ENCODE data around the gene TNFAIP8L2.
A peak's percentile ranks its signal among the peaks of the same experiment; 100 is the strongest.

The TNFAIP8L2 gene

GRCh38 chr1:151128800-151129199 is 27.6 kb upstream of the TNFAIP8L2 start:
- Histone ChIP-seq H3K4me1 (ENCODE audit: insufficient read depth, poor library complexity, severe bottlenecking) (no peaks in the 10 kb centered on the region), H3K4me3 (ENCODE audit: severe bottlenecking) (no peak overlapping the region), H3K9me3 (ENCODE audit: severe bottlenecking) (no peaks in the 10 kb centered on the region), H3K36me3 (ENCODE audit: low read depth) (no peaks in the 10 kb centered on the region), H3K27ac (ENCODE audit: poor library complexity, severe bottlenecking) (no peak overlapping the region), H3K27me3 (ENCODE audit: insufficient read depth, poor library complexity, severe bottlenecking) (no peaks in the 10 kb centered on the region)
- no peak for ATAC-seq (ENCODE audit: low read depth)
- no peak for DNase-seq (ENCODE audit: low spot score)
- TF ChIP-seq CTCF (IDR thresholded peaks at IDR 0.05; ENCODE audit: poor library complexity, severe bottlenecking) = no peak

DNA sequence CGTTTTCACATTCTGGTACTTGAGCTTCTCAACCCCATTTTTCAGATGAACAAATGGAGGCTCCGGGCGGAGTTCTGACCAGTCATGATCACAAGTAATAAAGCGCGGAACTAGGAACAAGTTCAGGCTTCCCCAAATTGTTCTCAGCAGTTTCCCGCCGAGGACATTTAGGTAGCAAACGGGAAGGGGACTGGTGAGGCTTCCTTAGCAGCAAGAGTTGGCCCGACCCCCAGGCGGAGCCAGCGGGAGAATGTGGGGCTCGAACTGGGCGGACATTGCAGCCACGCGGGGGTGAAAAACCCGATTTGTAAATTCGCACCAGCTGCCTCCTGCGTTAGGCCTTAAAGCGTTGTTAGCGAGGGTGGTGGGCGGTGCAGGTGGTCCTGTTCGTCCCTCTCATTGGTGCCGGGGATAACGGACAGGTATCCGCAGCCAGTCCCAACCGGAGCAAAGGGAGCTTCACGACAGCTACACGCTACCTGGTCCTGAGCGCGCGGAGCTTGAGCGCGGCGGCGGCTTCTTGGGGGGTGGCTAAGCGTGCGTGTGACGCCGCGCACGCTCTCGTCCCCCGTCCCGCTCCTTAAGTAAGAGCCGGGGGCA is 25.4 kb upstream of the TNFAIP8L2 start:
- Histone ChIP-seq H3K36me3 (ENCODE audit: low read depth) (no peaks in the 10 kb centered on the region), H3K27me3 (ENCODE audit: insufficient read depth, poor library complexity, severe bottlenecking) (no peaks in the 10 kb centered on the region), H3K9me3 (ENCODE audit: severe bottlenecking) (no peaks in the 10 kb centered on the region), H3K27ac (ENCODE audit: poor library complexity, severe bottlenecking) (no peak overlapping the region), H3K4me1 (ENCODE audit: insufficient read depth, poor library complexity, severe bottlenecking) (no peaks in the 10 kb centered on the region), H3K4me3 (ENCODE audit: severe bottlenecking) (peak overlapping the region; percentile 11)
- ATAC-seq (ENCODE audit: low read depth) = peak; percentile 96
- no peak for TF ChIP-seq CTCF (IDR thresholded peaks at IDR 0.05; ENCODE audit: poor library complexity, severe bottlenecking)
- peak; percentile 82 for DNase-seq (ENCODE audit: low spot score)

DNA sequence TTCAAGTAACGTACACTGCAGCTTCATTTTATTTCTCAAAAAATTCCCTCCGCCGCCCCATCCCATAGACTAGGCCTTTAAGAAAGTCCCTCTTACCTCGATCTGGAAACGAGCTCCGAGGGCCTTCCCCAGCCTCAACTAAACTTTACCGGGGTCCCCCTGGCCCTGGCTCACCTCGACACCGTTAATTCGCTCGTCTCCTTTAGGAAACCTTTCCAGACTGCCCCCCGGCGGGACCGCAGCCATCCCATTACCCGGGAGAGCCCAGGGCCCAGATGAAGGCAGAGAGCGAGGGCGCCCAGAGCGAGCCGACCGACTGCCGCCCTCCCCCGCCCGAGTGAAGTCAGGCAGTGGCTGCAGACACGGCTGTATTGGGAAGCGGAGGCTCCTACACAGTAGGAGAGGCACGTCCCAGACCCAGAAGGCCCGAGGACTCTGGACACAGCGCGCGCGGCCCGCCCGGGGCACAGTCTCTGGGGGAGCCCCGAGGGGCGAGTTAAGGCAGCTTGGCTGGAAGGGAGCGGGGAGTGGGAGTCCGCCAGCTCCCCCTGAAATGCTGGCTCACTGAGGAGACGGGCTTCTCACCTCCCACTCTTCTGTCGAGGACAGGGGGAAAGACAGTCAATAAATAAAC is 24.6 kb upstream of the TNFAIP8L2 start:
- Histone ChIP-seq H3K4me3 (ENCODE audit: severe bottlenecking) (peak overlapping the region; percentile 11), H3K27ac (ENCODE audit: poor library complexity, severe bottlenecking) (no peak overlapping the region)

DNA sequence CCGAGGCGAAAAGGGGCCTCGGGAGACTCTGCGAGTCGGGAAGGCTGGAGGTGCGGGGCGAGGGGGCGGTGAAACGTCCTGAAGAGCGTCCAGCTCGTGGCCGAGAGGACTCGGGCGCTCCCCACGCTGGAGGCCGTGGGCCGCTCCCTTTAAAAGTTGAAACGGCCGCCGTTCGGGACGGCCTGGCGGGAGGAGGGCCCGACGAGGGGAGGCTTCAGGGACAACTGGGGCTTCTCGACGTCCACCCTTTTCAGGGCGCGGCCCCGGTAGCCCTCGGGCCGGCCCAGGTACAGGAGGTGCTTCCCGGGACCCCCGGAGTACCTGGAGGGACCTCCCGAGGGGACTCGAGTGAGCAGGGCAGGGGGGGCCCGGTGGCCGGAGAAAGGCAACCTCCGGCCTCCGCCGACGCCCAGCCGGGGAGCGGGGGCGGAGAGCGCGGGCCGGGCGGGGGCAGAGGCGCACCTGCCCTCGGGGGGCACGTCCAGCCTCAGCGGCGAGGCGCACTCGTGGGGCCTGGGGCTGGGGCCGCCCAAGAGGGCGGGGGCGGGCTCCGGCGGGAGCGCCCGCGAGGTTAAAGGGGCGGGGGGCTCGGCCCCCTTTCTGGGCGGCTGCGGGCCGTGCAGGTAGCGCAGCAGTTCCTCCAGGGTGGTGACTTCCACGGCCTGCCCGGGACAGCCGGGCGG is 24.0 kb upstream of the TNFAIP8L2 start:
- no peak overlapping the region for H3K4me3 ChIP-seq (ENCODE audit: severe bottlenecking)
- H3K27me3 ChIP-seq (ENCODE audit: insufficient read depth, poor library complexity, severe bottlenecking) = no peaks in the 10 kb centered on the region
- H3K27ac ChIP-seq (ENCODE audit: poor library complexity, severe bottlenecking) = no peak overlapping the region
- H3K9me3 ChIP-seq (ENCODE audit: severe bottlenecking) = no peaks in the 10 kb centered on the region
- ATAC-seq (ENCODE audit: low read depth) (no peak), DNase-seq (ENCODE audit: low spot score) (no peak)
- no peaks in the 10 kb centered on the region for H3K36me3 ChIP-seq (ENCODE audit: low read depth)
- no peak for TF ChIP-seq CTCF (IDR thresholded peaks at IDR 0.05; ENCODE audit: poor library complexity, severe bottlenecking)
- H3K4me1 ChIP-seq (ENCODE audit: insufficient read depth, poor library complexity, severe bottlenecking) = no peaks in the 10 kb centered on the region

More for the DNA sequence above, 24.6 kb upstream of the TNFAIP8L2 start:
- DNase-seq (ENCODE audit: low spot score) (no peak), ATAC-seq (ENCODE audit: low read depth) (no peak)
- H3K4me1 ChIP-seq (ENCODE audit: insufficient read depth, poor library complexity, severe bottlenecking) = no peaks in the 10 kb centered on the region
- H3K36me3 ChIP-seq (ENCODE audit: low read depth) = no peaks in the 10 kb centered on the region
- no peaks in the 10 kb centered on the region for H3K9me3 ChIP-seq (ENCODE audit: severe bottlenecking)
- H3K27me3 ChIP-seq (ENCODE audit: insufficient read depth, poor library complexity, severe bottlenecking) = no peaks in the 10 kb centered on the region
- no peak for TF ChIP-seq CTCF (IDR thresholded peaks at IDR 0.05; ENCODE audit: poor library complexity, severe bottlenecking)

Data from RWPE2 (cell line).